GM18951 (cell line): ENCODE measurements around the gene CH25H.
"Not testable (repeated sequence)": the region's sequence is repeated elsewhere in the genome, so short reads cannot be mapped to it uniquely, and the experiment has no call there.

Experiments
- POLR2A ChIP-seq: IDR thresholded peaks from 4 replicates; pipeline ENCODE4 v1.6.1; 2011; ENCODE audit warnings: mild to moderate bottlenecking; ENCODE audit not compliant: insufficient read length, insufficient read depth; ENCODE audit errors: extremely low read depth
- in situ Hi-C: fragments of 300-500 bp; cut with MboI; formaldehyde crosslinking; loops from one replicate; pipeline ENCODE4 v1.12.0; 2022; ENCODE audit warnings: low sequenced_read_pairs, mixed read lengths, inconsistent platforms; ENCODE audit not compliant: unreplicated experiment

The CH25H gene

GRCh38 chr10:89207181-89207800, at the start of gene CH25H:
Gene CH25H, minus strand, starts transcription at chr10:89207317. Its CDS starts 25 bp downstream, at chr10:89207292.
- no peak for TF ChIP-seq POLR2A
- in situ Hi-C loops = loop anchor here (5.0 kb wide), 1 partner anchor 175 kb away; no protein-coding TSS in a partner anchor

- in situ Hi-C loops = loop anchor here (10.0 kb wide), 1 partner anchor 308 kb away; no protein-coding TSS in a partner anchor
- no peak for TF ChIP-seq POLR2A
These were observed 49.2 kb upstream of the CH25H start for GRCh38 chr10:89256340-89256739.

GRCh38 chr10:89255793-89256192, 48.7 kb upstream of the CH25H start:
- in situ Hi-C loops = loop anchor here (10.0 kb wide), 1 partner anchor 309 kb away; no protein-coding TSS in a partner anchor
- TF ChIP-seq POLR2A = no peak

- in situ Hi-C loops = loop anchor here (10.0 kb wide), 1 partner anchor 310 kb away; no protein-coding TSS in a partner anchor
These were observed 48.0 kb upstream of the CH25H start for GRCh38 chr10:89255091-89255579.

GRCh38 chr10:89252225-89252585, 45.1 kb upstream of the CH25H start:
- no peak for TF ChIP-seq POLR2A
- in situ Hi-C loops = loop anchor here (10.0 kb wide), 1 partner anchor 313 kb away; no protein-coding TSS in a partner anchor

GRCh38 chr10:89251409-89252224, 44.5 kb upstream of the CH25H start, which contains the start of gene LIPA:
Gene LIPA, minus strand, starts transcription at chr10:89251775. Its CDS starts 4,127 bp downstream, at chr10:89247648.
- in situ Hi-C loops = loop anchor here (10.0 kb wide), 1 partner anchor 313 kb away; no protein-coding TSS in a partner anchor
- TF ChIP-seq POLR2A = peak; percentile 90

GRCh38 chr10:89250865-89251408, 43.8 kb upstream of the CH25H start:
- no peak for TF ChIP-seq POLR2A
- in situ Hi-C loops = loop anchor here (10.0 kb wide), 1 partner anchor 314 kb away; no protein-coding TSS in a partner anchor

GRCh38 chr10:89248990-89249389, 41.9 kb upstream of the CH25H start:
- in situ Hi-C loops = no loop called here
- no peak for TF ChIP-seq POLR2A

- in situ Hi-C loops = not testable (repeated sequence)
These were observed 40.5 kb upstream of the CH25H start for GRCh38 chr10:89247623-89248022.

- in situ Hi-C loops = no loop called here
- no peak for TF ChIP-seq POLR2A
These were observed 38.7 kb upstream of the CH25H start for GRCh38 chr10:89245802-89246201.

GRCh38 chr10:89242840-89243568, 35.9 kb upstream of the CH25H start:
- in situ Hi-C loops = no loop called here
- TF ChIP-seq POLR2A = no peak

GRCh38 chr10:89242345-89242684, 35.2 kb upstream of the CH25H start:
- in situ Hi-C loops = no loop called here
- TF ChIP-seq POLR2A = no peak

- in situ Hi-C loops = no loop called here
- no peak for TF ChIP-seq POLR2A
These were observed 34.6 kb upstream of the CH25H start for GRCh38 chr10:89241486-89242344.
